ENCODE measurements around the gene VPS51. TPM values are rescaled to one million over a fixed set of nuclear protein-coding genes. Genes with fewer than 3 reads are reported as not detected.

Gene VPS51
- total RNA-seq, 1 experiment from 2014 or later, result 89.5 TPM

DNA sequence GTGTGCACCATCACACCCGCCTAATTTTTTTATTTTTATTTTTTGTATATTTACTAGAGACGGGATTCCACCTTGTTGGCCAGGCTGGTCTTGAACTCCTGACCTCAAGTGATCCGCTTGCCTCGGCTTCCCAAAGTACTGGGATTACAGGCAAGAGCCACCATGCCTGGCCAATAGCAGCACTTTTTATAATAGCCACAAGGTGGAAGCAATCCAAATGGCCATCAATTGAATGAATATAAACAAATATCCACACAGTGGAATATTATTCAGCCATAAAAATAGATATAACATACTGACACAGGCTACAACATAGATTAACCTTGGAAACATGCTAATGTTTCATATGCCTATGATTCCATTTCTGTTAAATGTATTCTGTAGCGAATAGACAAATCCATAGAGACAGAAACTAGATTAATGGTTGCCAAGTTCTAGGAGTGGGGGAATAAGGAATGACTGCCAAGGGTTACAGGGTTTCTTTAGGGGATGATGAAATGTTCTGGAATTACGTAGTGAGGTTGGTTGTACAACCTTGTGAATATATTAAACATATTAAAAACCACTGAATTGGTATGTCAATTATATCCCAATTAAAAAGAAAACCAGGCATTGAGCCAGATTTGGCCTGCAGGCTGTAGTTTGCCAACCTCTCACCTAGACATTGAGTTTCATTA is 4.8 kb downstream of the VPS51 start:
- ChIA-PET POLR2A (interaction anchor here (0.6 to 1.4 kb wide), 2 partner anchors 11 to 44 kb away, joined by 3 to 4 read pairs; partner anchors contain the start of gene TM7SF2), CTCF (interaction anchor here (1.5 kb wide), 1 partner anchor 11 kb away, joined by 8 read pairs; the partner anchor contains the start of gene TM7SF2), RAD21 (ENCODE audit: low non-redundant PET in 1 of 2, low total read pairs in 2 of 2, uncharacterized antibody in 2 of 2, unreplicated experiment in 2 of 2) (no interaction called here)
- no TSS peak for BruUV-seq (replicated peaks)
- Histone ChIP-seq H3K9ac (ENCODE audit: low read length) (no peak overlapping the region), H3K27ac (ENCODE audit: low read depth, low read length) (no peak overlapping the region), H3K4me1 (ENCODE audit: control insufficient read depth in 1 of 2, insufficient read depth in 2 of 2, low read length in 2 of 2) (peaks cover 3 to 9% of the 10 kb centered on the region in 2 experiments; a peak in 3 of 4 replicates), H3K27me3 (ENCODE audit: insufficient read depth, low read length) (no peaks in the 10 kb centered on the region), H3K79me2 (ENCODE audit: insufficient read depth, low read length) (peaks cover 39% of the 10 kb centered on the region), H3K36me3 (ENCODE audit: control insufficient read depth in 1 of 2, insufficient read depth in 2 of 2, low read length in 2 of 2) (peaks cover 3 to 6% of the 10 kb centered on the region in 2 experiments; a peak in 2 of 4 replicates), H3K9me3 (ENCODE audit: control insufficient read depth in 1 of 2, insufficient read depth in 1 of 2, low read depth in 1 of 2, low read length in 2 of 2) (no peaks in the 10 kb centered on the region), H3K4me2 (ENCODE audit: low read length) (no peak overlapping the region), H4K20me1 (ENCODE audit: insufficient read depth) (no peaks in the 10 kb centered on the region), H3K9me2 (ENCODE audit: insufficient read depth) (no peaks in the 10 kb centered on the region), H3K4me3 (replicated peaks in 1 of 2; ENCODE audit: low read depth in 1 of 2, low read length in 2 of 2) (no peak overlapping the region), H2AFZ (ENCODE audit: low read depth, low read length, poor library complexity, severe bottlenecking) (no peak overlapping the region)
- intact Hi-C loops (cut with micrococcal nuclease), result no loop called here
- no peak for DNase-seq (ENCODE audit: low read depth, low spot score)
- TF ChIP-seq EGR1 (IDR thresholded peaks at IDR 0.05; ENCODE audit: low read depth) (no peak), SIN3A (IDR thresholded peaks at IDR 0.05; ENCODE audit: low read depth) (no peak), ELF1 (IDR thresholded peaks at IDR 0.05; ENCODE audit: borderline replicate concordance, low read depth) (no peak), EZH2phosphoT487 (IDR thresholded peaks at IDR 0.05; ENCODE audit: borderline replicate concordance) (no peak), POLR2AphosphoS5 (IDR thresholded peaks at IDR 0.05; ENCODE audit: low read depth, low read length) (no peak), JUND (IDR thresholded peaks at IDR 0.05) (no peak)
- TF ChIP-seq, protein P1, sequence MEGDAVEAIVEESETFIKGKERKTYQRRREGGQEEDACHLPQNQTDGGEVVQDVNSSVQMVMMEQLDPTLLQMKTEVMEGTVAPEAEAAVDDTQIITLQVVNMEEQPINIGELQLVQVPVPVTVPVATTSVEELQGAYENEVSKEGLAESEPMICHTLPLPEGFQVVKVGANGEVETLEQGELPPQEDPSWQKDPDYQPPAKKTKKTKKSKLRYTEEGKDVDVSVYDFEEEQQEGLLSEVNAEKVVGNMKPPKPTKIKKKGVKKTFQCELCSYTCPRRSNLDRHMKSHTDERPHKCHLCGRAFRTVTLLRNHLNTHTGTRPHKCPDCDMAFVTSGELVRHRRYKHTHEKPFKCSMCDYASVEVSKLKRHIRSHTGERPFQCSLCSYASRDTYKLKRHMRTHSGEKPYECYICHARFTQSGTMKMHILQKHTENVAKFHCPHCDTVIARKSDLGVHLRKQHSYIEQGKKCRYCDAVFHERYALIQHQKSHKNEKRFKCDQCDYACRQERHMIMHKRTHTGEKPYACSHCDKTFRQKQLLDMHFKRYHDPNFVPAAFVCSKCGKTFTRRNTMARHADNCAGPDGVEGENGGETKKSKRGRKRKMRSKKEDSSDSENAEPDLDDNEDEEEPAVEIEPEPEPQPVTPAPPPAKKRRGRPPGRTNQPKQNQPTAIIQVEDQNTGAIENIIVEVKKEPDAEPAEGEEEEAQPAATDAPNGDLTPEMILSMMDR (IDR thresholded peaks at IDR 0.05 in 2 of 3, conservative IDR thresholded peaks at IDR 0.05 in 1 of 3; ENCODE audit: borderline replicate concordance in 1 of 3, insufficient read depth in 1 of 3, low read depth in 2 of 3, low read length in 2 of 3), result peak in 1 of 3 experiments; percentile 39; a peak in 2 of 6 replicates
- ATAC-seq, result no peak

All from HCT116 (cell line).